HG03103 (cell line): ENCODE data around the gene HYAL2.
"Not testable (repeated sequence)": the region's sequence is repeated elsewhere in the genome, so short reads cannot be mapped to it uniquely, and the experiment has no call there.

Experiments used
- ATAC-seq: cut with Tn5 transposase; IDR thresholded peaks from one replicate; pipeline ENCODE4 v1.9.1; 2021; ENCODE audit warnings: low read depth; ENCODE audit not compliant: unreplicated experiment

The HYAL2 gene

DNA sequence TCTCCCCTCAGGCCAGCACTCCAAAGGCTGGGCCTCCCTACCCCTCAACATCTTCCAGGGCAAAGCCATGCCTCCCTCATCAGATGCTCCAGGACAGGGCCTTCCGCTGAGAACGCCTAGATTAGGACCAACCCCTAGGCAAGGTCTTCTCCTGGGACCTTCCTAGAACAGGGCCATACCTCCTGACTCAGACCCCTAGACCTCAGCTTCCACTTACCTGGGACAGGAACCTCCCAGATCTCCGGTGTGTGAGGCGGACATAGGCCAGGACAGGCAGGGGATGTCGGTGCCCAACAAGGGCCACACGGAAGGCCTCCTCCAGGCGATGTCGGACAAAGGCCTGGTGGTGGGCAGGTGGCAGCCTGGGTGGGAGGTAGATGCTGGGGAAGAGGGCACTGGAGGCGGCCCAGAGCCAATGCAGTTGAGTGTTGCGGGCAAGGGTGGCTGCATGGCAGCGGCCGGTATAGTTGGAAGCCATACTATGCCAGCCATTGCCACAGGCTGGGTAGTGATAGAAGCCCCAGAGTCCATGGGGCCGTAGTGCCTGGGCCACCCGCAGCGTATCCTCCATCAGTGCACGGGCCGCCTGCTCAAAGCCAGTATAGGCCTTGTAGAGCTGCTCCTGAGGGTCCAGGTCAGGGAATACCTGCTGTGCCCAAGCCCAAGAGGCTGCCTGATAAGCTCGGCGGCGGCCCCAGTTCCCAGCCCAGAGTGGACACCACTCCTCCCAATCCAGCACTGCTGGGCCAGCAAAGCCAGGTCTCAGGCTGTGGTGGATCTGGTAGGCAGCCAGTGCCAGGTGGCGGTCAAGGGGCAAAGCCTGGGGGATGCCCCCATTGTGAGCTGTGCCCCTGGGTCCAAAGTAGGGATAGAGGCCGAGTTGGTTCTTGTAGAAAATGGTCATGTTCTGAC is 27.8 kb downstream of the HYAL2 start:
- ATAC-seq: no peak

DNA sequence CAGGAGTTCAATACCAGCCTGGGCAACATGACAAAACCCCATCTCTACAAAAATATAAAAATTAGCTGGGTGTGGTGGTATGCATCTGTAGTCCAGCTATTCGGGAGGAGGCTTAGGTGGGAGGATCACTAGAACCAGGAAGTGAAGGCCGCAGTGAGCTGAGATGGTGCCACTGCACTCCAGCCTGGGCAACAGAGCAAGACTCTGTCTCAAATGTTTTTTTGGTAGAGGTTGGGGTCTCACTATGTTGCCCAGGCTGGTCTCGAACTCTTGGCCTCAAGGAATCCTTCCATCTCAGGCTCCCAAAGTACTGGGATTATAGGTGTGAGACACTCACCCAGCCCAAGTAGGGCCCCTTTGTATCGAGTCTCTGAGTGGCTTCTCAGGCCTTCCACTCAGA is 28.5 kb downstream of the HYAL2 start:
- no peak for ATAC-seq

DNA sequence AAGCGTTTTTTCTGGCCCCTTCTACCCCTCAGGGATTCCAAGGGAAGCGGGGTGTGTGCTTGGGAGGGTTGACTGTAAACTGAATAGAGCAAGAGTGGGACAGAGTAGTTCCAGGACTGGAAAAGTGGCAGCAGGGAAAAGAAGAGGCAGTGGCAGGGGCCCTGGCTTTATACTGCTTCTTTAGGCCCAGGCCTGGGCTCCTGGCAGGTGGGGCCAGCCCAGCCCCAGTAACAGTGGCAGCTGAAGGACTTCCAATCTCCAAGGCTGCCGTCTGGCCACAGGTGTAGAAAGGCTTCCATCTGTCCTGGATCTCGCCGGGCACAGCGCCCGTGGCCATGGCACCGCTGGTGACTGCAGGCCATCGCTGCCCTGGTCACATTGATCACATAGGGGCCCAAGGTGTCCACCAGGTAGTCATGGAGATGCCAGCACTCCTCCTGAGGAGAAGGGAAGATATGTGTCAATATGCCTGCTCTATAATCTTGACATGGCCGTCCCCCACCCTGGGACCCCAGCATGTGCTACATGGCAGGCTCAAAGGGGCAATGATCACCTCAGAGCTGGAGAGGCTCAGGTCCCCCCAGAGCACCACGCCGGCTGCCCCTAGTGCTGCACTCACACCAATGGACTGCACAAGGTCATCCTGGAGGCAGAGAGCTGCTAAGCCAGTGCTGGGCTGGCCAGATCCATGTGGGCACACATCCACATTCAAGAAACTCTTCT is 29.3 kb downstream of the HYAL2 start:
- no peak for ATAC-seq

DNA sequence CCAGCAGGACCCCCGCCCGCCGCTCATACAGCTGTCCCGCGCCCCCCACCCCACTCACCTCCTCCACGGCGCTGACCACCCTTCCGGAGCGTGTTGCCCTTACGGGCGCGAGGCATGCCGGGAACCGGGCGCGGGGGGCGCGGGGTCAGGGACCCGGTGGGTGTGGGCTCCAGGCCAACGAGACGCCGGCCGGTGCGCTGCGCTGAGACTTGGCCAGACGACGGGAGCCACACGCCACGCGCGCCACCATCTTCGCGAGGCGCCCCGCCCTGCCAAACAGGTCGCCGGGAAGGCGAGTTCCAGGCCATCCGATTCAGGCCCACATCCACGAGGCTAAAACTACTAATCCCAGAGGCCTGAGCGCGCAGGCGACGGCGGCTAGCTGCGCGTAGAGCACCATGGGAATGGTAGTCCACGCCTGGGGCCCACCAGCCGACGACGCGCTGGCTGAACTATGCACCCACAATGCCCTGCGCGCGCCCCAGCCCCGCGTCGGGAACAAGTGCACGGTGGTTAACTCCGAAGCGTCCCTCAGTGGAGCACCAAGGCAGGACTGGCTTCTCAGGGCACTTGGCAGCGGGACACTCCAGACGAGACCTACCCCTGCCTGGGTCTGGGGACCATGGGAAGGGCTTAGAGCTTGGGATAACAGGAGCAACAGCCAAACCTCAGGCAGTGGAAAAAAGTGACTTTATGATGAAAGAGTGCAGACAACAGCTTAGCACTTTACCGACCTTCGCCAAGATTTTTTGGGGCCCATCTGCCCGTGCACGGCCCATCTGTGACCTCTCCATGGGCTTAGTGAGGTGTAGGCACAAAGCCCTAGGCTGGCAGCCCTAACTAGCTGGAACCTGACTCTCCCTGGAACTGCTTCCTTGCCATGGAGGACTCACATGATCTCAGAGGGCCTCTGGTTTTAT is 30.1 kb downstream of the HYAL2 start, which contains the start of gene IFRD2:
Gene IFRD2, minus strand, starts transcription at position 271 of the 920 bp plus-strand sequence. Its CDS starts 155 bp downstream, at position 116.
- ATAC-seq: peak; percentile 92

DNA sequence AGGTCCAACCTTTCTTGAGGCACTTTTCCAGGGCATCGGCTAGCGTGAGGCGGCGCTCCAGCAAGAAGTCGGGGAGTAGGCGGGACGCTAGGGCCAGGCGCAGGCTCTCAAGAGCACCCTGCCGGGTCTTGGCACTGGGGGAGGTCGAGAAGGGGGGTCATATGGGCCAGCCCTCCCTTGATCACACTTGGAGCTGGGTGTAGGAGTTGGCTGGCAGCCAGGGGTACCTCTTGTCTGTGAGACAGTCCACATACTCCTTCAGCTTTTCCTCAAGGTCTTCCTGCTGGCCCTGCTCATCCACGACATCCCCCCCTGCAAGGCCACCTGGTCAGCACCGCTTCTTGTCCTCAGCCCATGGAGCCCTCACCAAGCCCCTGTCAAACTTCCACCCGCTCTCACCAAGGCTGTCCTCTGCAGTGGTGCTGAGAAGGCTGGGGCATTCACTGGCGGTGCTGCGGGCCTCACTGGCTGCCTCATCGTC is 32.3 kb downstream of the HYAL2 start:
- no peak for ATAC-seq

DNA sequence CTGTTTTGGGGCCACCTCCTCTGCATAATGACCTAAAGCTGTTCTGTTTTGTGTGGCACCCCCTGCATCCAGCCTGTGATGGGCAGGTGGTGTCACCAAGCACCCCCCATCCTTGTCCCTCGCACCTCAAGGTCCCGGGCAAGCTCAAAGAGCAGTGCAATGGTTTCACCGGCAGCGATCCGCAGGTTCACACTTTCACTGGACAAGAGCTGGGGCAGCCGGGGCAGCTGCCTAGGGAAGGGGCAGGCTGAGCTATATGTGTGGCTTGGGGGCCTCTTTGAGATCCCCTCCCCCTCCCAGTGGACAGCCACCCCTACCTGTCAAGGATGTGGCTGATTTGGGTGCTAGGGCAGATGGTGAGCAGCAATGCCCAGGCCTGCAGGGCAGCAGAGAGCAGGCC is 33.4 kb downstream of the HYAL2 start:
- no peak for ATAC-seq

DNA sequence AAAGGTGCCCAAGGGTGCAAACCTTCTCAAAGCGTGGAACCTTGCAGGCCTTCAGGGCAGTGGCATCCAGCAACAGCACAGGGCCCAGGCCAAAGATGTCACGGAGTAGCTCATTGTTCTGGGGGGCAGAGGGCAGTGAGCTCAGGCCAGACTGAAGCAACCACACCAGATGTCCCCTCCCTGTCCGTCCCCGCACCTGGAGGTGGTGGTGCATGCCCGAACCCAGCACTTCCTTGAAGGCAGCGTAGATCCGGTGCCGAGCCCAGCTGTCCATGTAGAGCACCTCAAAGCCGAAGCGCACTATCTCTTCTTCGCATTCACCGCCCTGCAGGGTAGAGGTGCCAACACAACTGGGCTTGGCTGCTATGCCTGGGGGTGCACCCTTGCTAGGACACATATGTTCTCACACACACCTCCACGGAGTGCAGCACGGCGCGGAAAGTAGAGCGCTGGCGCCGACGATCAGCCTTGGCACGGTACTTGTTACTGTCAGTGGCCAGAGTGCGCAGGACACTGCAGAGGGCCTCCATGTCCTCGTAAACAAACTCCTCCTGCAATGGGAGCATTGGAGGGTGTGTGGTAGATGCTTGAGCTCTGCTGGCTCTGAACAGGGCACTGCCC is 34.0 kb downstream of the HYAL2 start:
- ATAC-seq: no peak

DNA sequence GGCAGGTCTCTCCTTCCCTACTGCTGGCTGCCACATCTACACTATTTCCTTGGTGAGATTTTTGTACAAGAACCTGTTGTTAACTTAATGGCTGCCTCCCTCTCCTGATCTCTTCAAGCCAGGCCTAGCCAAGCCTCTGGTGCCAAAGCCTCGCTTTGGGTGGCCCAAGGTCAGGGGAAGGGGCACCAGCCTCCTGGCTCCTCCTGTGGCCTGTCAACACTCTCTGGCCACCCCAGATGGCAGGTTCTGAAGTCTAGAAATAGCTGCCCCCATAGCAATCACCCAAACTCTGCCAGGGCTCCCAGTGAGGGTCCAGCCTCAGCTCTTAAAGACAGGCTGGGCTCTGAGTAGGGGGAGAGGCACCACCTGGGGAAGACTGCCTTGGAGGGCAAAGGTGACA is 35.3 kb downstream of the HYAL2 start:
- ATAC-seq: no peak

DNA sequence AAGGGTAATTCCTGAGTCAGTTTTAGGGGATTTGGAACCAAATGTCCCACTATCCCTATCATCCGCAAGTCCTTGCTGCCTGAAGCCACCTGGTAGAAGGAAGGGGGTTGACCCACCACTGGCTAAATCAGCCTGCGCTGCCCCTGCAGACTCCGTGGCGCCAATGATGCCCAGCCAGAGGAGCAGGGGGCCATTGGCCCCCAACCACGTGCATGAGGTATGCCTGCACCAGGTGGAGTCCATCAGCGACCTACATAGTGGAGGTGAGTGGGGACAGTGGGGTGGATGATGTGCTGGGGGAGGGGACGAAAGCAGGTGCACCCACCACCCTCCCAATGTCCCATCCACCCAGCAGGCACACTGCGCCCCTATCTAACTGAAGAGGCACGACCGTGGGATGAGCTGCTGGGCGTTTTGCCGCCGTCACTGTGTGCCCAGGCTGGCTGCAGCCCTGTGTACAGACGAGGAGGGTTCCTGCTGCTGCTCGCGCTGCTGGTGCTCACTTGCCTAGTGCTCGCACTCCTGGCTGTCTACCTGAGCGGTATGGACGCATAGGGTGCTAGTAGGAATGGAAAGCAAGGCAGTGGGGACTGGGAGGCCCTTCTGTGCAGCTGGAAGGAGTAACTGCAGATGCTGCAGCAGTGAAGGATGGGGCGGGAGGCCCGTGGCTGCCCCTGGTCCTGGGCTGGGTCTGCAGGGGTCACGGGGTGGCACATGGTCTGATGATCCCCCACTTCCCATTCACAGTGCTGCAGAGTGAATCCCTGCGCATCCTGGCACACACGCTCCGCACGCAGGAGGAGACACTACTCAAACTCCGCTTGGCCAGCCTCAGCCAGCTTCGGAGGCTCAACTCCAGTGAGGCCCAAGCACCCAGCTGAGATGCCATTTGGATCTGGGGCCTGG is 36.0 kb downstream of the HYAL2 start:
- no peak for ATAC-seq

DNA sequence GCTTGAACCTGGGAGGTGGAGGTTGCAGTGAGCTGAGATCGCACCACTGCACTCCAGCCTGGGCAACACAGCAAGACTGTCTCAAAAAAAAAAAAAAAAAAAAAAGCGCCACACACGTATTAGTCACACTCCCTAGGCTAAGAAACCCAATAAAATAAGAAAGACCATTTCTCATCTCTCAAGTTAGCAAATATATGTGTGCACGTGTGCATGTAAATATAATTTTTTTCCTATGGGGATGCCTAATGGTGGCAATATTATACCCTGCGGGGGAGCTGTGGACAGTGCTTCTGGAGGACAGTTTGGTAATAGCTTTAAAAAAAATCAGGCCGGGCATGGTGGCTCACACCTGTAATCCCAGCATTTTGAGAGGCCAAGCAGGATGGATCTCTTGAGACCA is 38.4 kb downstream of the HYAL2 start:
- not testable (repeated sequence) for ATAC-seq

DNA sequence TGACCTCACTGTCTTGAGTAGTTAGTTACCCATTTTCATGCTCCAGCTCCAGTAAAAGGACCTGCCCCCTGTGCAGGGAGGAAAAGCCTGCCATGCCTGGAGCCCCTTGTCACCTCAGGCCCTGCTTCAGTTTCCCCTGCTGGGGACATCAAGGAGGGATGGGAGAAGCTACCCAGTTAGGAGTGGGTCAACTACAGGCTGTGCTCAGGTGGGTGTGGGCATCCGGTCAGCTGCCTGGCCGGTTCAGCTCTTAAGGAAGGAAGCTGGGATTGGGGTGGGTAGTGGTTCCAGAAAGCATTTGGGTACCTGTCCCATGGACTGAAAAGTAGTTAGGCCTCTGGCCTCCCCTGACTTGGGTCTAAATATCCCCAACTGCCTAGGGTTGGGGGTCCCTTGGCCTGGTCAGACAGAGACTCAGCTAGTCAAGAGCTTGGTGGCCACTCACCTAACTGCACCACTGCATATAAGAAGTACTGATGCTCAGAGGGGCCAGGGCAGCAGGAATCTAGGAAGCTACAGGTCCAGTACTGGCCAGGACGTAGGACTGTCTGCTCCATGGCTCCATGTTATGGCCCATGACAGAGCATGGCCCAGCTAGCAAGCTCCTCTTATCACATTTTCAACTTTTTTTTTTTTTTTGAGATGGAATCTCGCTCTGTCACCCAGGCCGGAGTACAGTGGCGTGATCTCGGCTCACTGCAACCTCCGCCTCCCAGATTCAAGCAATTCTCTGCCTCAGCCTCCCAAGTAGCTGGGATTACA is 43.1 kb downstream of the HYAL2 start:
- ATAC-seq: no peak

DNA sequence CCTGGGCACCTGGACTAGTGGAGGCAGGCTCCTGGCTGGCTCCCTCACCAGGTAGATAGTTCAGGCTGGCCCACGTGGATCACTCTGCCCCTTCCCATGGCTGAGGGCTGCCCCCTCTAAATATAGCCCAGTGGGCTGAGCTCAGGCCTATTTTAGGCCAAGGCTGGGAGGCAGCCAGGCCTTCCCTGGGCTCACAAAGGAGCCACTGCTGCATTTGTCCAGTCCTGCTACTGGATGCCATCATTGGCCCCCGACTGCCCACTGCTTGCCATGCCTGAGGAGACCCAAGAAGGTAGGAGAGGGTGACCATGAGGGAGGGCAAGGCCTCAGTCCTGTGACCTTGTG is 43.7 kb downstream of the HYAL2 start, which contains the start of gene LSMEM2:
Gene LSMEM2, plus strand, starts transcription at position 208 of the 345 bp plus-strand sequence. Its CDS starts 27 bp downstream, at position 235.
- ATAC-seq: no peak

DNA sequence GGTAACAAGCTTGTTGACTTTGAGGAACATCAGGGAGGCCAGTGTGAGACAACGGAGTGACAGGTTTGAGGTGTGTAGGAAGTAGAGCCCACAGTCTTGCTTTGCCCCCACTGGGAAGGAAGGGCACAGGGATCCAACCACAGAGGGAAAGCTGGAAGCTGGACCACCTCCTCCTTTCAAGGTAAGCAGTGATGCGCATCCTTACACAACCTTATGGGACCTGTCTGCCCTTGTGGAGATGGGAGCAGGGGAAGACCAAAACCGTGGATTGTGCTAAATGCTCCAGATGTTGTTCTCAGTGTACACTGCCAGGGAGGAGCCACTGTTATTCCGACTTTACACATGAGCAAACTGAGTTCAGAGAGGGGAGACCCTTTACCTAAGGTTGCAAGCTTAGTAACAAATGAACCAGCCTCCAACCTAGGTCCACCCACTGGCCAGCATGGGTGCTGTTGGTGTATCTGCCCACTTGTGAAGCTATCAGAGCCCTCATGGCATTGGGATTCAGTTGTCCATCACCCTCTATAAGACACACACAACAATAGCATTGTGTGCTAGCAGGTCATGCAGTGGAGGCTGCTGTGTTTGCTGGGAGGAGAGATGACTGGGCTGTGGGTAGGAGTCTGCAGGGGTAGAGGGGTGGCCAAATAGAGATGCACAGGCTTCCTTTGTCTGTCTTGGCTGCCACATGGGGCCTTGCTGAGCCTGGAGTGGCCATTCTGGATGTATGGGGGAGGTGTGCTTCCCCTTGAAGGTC is 44.2 kb downstream of the HYAL2 start:
- ATAC-seq: no peak

DNA sequence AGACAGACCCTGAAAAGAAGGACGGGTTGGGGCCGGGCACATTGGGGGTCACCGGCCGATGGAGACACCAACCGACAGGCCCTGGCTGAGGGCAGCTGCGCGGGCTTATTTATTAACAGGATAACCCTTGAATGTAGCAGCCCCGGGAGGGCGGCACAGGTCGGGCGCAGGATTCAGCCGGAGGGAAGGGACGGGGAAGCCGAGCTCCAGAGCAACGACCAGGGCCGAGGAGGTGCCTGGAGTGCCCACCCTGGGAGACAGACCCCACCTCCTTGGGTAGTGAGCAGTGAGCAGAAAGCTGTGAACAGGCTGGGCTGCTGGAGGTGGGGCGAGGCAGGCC is 45.8 kb downstream of the HYAL2 start:
- no peak for ATAC-seq

DNA sequence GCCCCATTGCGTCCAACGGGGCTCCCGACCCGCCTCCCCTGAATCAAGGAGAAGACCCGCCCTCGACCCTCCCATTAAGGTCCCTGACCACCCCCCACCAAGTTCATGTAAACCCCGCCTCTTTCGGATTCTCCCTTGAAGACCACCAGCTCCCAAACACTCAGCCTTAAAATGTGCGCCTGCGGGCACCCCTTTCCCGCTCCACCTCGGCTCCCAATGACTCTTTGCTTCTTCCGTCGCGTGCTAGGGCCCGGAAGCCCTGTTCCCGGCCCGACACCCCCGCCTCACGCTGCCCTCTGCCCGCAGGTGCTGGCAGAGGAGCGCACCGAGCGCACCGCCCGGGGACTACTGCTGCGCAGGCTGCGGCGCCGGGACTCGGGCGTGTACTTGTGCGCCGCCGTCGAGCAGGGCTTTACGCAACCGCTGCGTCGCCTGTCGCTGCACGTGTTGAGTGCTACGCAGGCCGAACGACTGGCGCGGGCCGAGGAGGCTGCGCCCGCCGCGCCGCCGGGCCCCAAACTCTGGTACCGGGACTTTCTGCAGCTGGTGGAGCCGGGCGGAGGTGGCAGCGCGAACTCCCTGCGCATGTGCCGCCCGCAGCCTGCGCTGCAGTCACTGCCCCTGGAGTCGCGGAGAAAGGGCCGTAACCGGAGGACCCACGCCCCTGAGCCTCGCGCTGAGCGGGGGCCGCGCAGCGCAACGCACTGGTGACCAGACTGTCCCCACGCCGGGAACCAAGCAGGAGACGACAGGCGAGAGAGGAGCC is 46.4 kb downstream of the HYAL2 start:
- ATAC-seq: no peak

DNA sequence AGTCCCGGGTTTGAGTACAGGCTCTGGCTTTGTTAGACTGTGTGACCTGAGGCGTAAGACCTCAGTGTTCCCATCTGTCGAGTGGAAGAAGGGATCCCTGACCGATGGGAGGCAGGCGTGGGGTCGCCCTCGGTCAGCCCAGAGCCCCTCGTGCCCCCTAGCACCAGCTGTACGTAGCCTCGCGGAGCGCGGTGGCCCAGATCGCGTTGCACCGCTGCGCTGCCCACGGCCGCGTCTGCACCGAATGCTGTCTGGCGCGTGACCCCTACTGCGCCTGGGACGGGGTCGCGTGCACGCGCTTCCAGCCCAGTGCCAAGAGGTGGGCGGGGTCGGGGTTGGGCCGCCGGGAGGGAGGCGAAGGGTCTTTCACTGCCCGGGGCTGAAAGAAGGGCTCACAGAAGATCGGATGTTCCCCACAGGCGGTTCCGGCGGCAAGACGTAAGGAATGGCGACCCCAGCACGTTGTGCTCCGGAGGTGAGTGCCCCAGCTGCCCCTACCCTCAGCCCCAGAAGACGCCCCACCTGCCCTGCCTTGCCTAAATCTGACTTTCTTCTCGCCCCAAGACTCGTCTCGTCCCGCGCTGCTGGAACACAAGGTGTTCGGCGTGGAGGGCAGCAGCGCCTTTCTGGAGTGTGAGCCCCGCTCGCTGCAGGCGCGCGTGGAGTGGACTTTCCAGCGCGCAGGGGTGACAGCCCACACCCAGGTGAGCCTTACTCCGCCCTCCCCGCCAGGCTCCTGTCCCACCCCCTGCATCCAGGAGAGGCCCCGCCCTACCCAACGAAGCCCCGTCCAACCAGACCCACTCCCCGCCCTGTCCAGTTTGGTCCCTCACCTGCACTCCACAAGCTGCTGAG is 47.2 kb downstream of the HYAL2 start:
- ATAC-seq: no peak
